Loucy (cell line): ENCODE measurements around the gene TDP1.

ENCODE experiments used
- H2AFZ ChIP-seq: fragments of 200-600 bp; sonication (generic); 2 replicates; pipeline ENCODE4 v1.6.0; 2016; ENCODE audit warnings: antibody characterized with exemption, mild to moderate bottlenecking, low read length, moderate library complexity
- H3F3A ChIP-seq: fragments of 200-600 bp; 2 replicates; pipeline ENCODE4 v1.6.0; 2016; ENCODE audit warnings: antibody characterized with exemption, low read depth, mild to moderate bottlenecking
- H3K27me3 ChIP-seq: fragments of 200-600 bp; sonication (generic); 2 replicates; pipeline ENCODE4 v1.6.1; 2014; ENCODE audit warnings: low read length, mild to moderate bottlenecking; ENCODE audit not compliant: insufficient read depth, poor library complexity, severe bottlenecking
- H3K36me3 ChIP-seq: fragments of 200-600 bp; sonication (generic); 2 replicates; pipeline ENCODE4 v1.6.1; 2016; ENCODE audit warnings: low read length; ENCODE audit not compliant: insufficient read depth
- H3K4me1 ChIP-seq: fragments of 200-600 bp; sonication (generic); 2 replicates; pipeline ENCODE4 v1.5.1; 2014; ENCODE audit warnings: low read length, mild to moderate bottlenecking; ENCODE audit not compliant: insufficient read depth, poor library complexity, severe bottlenecking
- H3K4me2 ChIP-seq: fragments of 200-600 bp; sonication (generic); 2 replicates; pipeline ENCODE4 v1.6.0; 2014; ENCODE audit warnings: antibody characterized with exemption, low read length, low read depth, mild to moderate bottlenecking; ENCODE audit not compliant: poor library complexity, severe bottlenecking
- H3K4me3 ChIP-seq: fragments of 200-600 bp; sonication (generic); 2 replicates; pipeline ENCODE4 v1.5.1; 2014; ENCODE audit warnings: low read length, mild to moderate bottlenecking, mixed read lengths; ENCODE audit not compliant: poor library complexity, severe bottlenecking
- H3K79me2 ChIP-seq: fragments of 200-600 bp; sonication (generic); 2 replicates; pipeline ENCODE4 v1.6.1; 2014; ENCODE audit warnings: low read length; ENCODE audit not compliant: insufficient read depth
- H3K9ac ChIP-seq: fragments of 200-600 bp; sonication (generic); 2 replicates; pipeline ENCODE4 v1.6.0; 2014; ENCODE audit warnings: mild to moderate bottlenecking, low read depth, low read length, moderate library complexity; ENCODE audit not compliant: poor library complexity, severe bottlenecking
- H3K9me2 ChIP-seq: fragments of 200-600 bp; sonication (generic); replicated peaks from 2 replicates; pipeline ENCODE4 v1.6.1; 2016; ENCODE audit warnings: low read depth, low read length, mixed read lengths
- H3K9me3 ChIP-seq: fragments of 200-600 bp; sonication (generic); 2 replicates; pipeline ENCODE4 v1.6.1; 2014; ENCODE audit warnings: mild to moderate bottlenecking, antibody characterized with exemption, low read length, low read depth; ENCODE audit not compliant: insufficient read depth
- H4K20me1 ChIP-seq: fragments of 200-600 bp; sonication (generic); 2 replicates; pipeline ENCODE4 v1.6.0; 2014; ENCODE audit warnings: antibody characterized with exemption, low read length, mild to moderate bottlenecking; ENCODE audit not compliant: insufficient read depth, poor library complexity, severe bottlenecking
- EZH2phosphoT487 ChIP-seq: fragments of 200-600 bp; IDR thresholded peaks from 2 replicates; pipeline ENCODE4 v1.6.1; 2018; ENCODE audit warnings: antibody characterized with exemption, mild to moderate bottlenecking, moderate library complexity, borderline replicate concordance
- TF ChIP-seq, protein P1 (sequence below): fragments of 200-600 bp; sonication (generic); conservative IDR thresholded peaks from 2 replicates; pipeline ENCODE4 v1.5.1; 2014; ENCODE audit warnings: mild to moderate bottlenecking, antibody characterized with exemption, low read length

The TDP1 gene

GRCh38 chr14:89957791-89958190, 2.1 kb downstream of the TDP1 start:
- H3K27me3 ChIP-seq: no peaks in the 10 kb centered on the region
- H3K4me1 ChIP-seq: peaks cover 47% of the 10 kb centered on the region
- H3K9ac ChIP-seq: no peak overlapping the region
- peaks cover 14% of the 10 kb centered on the region for H3F3A ChIP-seq
- H4K20me1 ChIP-seq: peaks cover 27% of the 10 kb centered on the region
- H3K36me3 ChIP-seq: peaks cover 2% of the 10 kb centered on the region; the same call in 1 of the 2 replicates
- no peaks in the 10 kb centered on the region for H3K9me2 ChIP-seq
- H2AFZ ChIP-seq: no peak overlapping the region
- H3K4me2 ChIP-seq: peak overlapping the region; percentile 94
- H3K79me2 ChIP-seq: peaks cover 47% of the 10 kb centered on the region
- peak overlapping the region; percentile 81 for H3K4me3 ChIP-seq
- TF ChIP-seq EZH2phosphoT487: no peak
- TF ChIP-seq, protein P1, sequence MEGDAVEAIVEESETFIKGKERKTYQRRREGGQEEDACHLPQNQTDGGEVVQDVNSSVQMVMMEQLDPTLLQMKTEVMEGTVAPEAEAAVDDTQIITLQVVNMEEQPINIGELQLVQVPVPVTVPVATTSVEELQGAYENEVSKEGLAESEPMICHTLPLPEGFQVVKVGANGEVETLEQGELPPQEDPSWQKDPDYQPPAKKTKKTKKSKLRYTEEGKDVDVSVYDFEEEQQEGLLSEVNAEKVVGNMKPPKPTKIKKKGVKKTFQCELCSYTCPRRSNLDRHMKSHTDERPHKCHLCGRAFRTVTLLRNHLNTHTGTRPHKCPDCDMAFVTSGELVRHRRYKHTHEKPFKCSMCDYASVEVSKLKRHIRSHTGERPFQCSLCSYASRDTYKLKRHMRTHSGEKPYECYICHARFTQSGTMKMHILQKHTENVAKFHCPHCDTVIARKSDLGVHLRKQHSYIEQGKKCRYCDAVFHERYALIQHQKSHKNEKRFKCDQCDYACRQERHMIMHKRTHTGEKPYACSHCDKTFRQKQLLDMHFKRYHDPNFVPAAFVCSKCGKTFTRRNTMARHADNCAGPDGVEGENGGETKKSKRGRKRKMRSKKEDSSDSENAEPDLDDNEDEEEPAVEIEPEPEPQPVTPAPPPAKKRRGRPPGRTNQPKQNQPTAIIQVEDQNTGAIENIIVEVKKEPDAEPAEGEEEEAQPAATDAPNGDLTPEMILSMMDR: no peak
- peaks cover 7% of the 10 kb centered on the region; the same call in 1 of the 2 replicates for H3K9me3 ChIP-seq

GRCh38 chr14:89958966-89959365, 3.2 kb downstream of the TDP1 start:
- Histone ChIP-seq H3K79me2 (peaks cover 47% of the 10 kb centered on the region), H3K9me3 (peaks cover 7% of the 10 kb centered on the region; the same call in 1 of the 2 replicates), H3K4me3 (no peak overlapping the region), H4K20me1 (peaks cover 27% of the 10 kb centered on the region), H3K36me3 (peaks cover 14% of the 10 kb centered on the region; the same call in 1 of the 2 replicates), H3K4me2 (peak overlapping the region; percentile 56), H3K4me1 (peaks cover 39% of the 10 kb centered on the region), H2AFZ (no peak overlapping the region), H3K9ac (no peak overlapping the region), H3K9me2 (no peaks in the 10 kb centered on the region), H3K27me3 (no peaks in the 10 kb centered on the region), H3F3A (peaks cover 14% of the 10 kb centered on the region)
- TF ChIP-seq, protein P1: no peak
- TF ChIP-seq EZH2phosphoT487: no peak

DNA sequence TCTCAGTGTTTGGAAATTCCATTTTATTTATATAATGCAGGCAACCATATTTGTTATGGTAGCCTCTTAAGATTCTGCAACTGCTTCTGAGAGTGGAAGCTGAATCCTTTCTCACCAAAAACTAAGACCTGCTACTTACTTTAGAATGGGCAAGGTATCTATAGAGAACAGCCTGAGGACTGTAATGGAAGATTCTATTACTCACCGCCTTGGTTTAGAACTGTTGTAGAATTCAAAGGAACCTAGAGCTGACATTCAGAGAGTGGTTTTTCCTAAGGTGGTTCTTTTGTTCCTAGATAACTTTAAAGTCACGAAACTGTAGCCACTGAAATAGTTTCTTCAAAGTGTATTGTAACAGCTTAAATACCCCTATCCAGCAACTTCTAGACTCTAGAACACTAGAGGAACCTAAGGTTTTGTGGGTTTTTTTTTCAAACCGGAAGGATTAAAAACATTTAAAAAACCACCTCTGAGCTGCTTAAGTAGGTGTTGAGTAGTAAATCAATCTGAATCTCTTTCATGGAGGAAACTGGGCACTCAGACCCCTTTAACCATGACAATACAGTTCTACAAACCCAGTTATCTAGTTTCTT, 4.2 kb downstream of the TDP1 start:
- Histone ChIP-seq H3K79me2 (peaks cover 47% of the 10 kb centered on the region), H3K9ac (no peak overlapping the region), H3K27me3 (no peaks in the 10 kb centered on the region), H3K4me1 (peaks cover 35% of the 10 kb centered on the region), H3F3A (peaks cover 9% of the 10 kb centered on the region), H2AFZ (no peak overlapping the region), H3K9me2 (no peaks in the 10 kb centered on the region), H3K36me3 (peaks cover 17% of the 10 kb centered on the region; the same call in 1 of the 2 replicates), H3K4me2 (peak overlapping the region; percentile 56), H4K20me1 (peaks cover 27% of the 10 kb centered on the region), H3K4me3 (peak overlapping the region; percentile 21), H3K9me3 (peaks cover 7% of the 10 kb centered on the region; the same call in 1 of the 2 replicates)
- TF ChIP-seq EZH2phosphoT487: no peak
- TF ChIP-seq, protein P1: no peak
